K562 (cell line): Measurements from ENCODE around the gene RNF227. TPM values are rescaled to one million over a fixed set of nuclear protein-coding genes. Genes with fewer than 3 reads are reported as not detected.

Experiments
- ATAC-seq: fragments of 200-7000 bp; cut with Tn5 transposase; 3 replicates; pipeline ENCODE4 v1.9.1; 2020; ENCODE audit warnings: moderate library complexity
- Bru-seq: library from RNA; stranded (reverse); fragments of 400-500 nt; gene quantifications from one replicate; lab custom pipeline; 2021; lab: Mats Ljungman, UMichigan
- BruChase-seq, 2 experiments: library from RNA; stranded (reverse); fragments of 400-500 nt; gene quantifications; one replicate each; lab custom pipeline; 2021; lab: Mats Ljungman, UMichigan
- BruUV-seq: library from RNA; stranded (reverse); fragments of 400-500 nt; replicated peaks from 2 replicates; lab custom pipeline; 2021; lab: Mats Ljungman, UMichigan
- CTCF ChIA-PET: fragments of 300-600 bp; formaldehyde crosslinking; extraction: SDS; loops from one replicate; lab custom pipeline; 2021; ENCODE audit warnings: low intra/inter-chr PET ratio; lab: Yijun Ruan, JAX
- POLR2A ChIA-PET: fragments of 300-600, 350-650 bp; sonication (Branson Sonifier 250); formaldehyde crosslinking; extraction: SDS; loops from one replicate; lab custom pipeline; 2021; ENCODE audit warnings: antibody characterized with exemption, inconsistent platforms; lab: Yijun Ruan, JAX
- DNase-seq, 4 experiments: peaks; one replicate each; pipeline versions ENCODE4 v3.0.0 to v3.0.0-alpha.2; 2011 to 2018; ENCODE audit warnings: low spot score in 3 of 4, mixed read lengths in 3 of 4; ENCODE audit errors: extremely low read depth in 1 of 4
- FAIRE-seq: peaks from 2 replicates; lab custom pipeline; 2011; peaks lifted over from hg19 to GRCh38; lab: Jason Lieb, UNC
- H2AFZ ChIP-seq: 2 replicates; pipeline ENCODE4 v1.6.0; 2011; ENCODE audit warnings: low read depth, low read length, control low read depth, inconsistent platforms
- H3K27ac ChIP-seq: fragments of 200-600 bp; 3 replicates; pipeline ENCODE4 v1.8.0; 2011; ENCODE audit warnings: low read depth, mild to moderate bottlenecking, control low read depth, inconsistent platforms, low read length, moderate library complexity, mixed read lengths; ENCODE audit errors: extremely low read depth
- H3K27me3 ChIP-seq, 2 experiments: fragments of 300-600 bp in 1 of 2; 2 replicates in 1 of 2; 3 replicates in 1 of 2; pipeline versions ENCODE4 v1.6.0 to v1.8.0; 2011; ENCODE audit warnings: inconsistent platforms in 2 of 2, low read length in 2 of 2, mild to moderate bottlenecking in 1 of 2, mixed read lengths in 1 of 2, moderate library complexity in 1 of 2; ENCODE audit not compliant: control insufficient read depth in 2 of 2, insufficient read depth in 2 of 2
- H3K36me3 ChIP-seq: fragments of 300-600 bp; 3 replicates; pipeline ENCODE4 v1.8.0; 2011; ENCODE audit warnings: mild to moderate bottlenecking, low read length, inconsistent platforms; ENCODE audit not compliant: control insufficient read depth, insufficient read depth
- H3K4me1 ChIP-seq, 2 experiments: fragments of 200-600 bp in 1 of 2; replicated peaks in 1 of 2; 2 replicates in 1 of 2; 3 replicates in 1 of 2; pipeline versions ENCODE4 v1.5.1 to v1.8.0; 2011; ENCODE audit warnings: inconsistent platforms in 2 of 2, low read length in 2 of 2, mild to moderate bottlenecking in 1 of 2, mixed read lengths in 1 of 2, moderate library complexity in 1 of 2; ENCODE audit not compliant: control insufficient read depth in 2 of 2, insufficient read depth in 2 of 2
- H3K4me2 ChIP-seq: 2 replicates; pipeline ENCODE4 v1.6.1; 2011; ENCODE audit warnings: low read length, control low read depth, inconsistent platforms, mixed read lengths; ENCODE audit not compliant: insufficient read depth
- H3K4me3 ChIP-seq: fragments of 200-600 bp; sonication (generic), shearing (Covaris generic); 2 replicates; pipeline ENCODE4 v1.5.1; 2016; ENCODE audit warnings: control low read depth, inconsistent platforms
- H3K79me2 ChIP-seq: fragments of 200-600 bp; 3 replicates; pipeline ENCODE4 v1.8.0; 2011; ENCODE audit warnings: low read length, inconsistent platforms; ENCODE audit not compliant: control insufficient read depth, insufficient read depth
- H3K9ac ChIP-seq, 2 experiments: 2 replicates each; pipeline versions ENCODE4 v1.6.0 to v1.6.1; 2011; ENCODE audit warnings: low read depth in 2 of 2, low read length in 2 of 2, control low read depth in 1 of 2, inconsistent platforms in 1 of 2, mild to moderate bottlenecking in 1 of 2, mixed read lengths in 1 of 2; ENCODE audit not compliant: insufficient read depth in 1 of 2
- H3K9me1 ChIP-seq: one replicate; pipeline ENCODE4 v1.6.0; 2011; ENCODE audit warnings: inconsistent platforms, mild to moderate bottlenecking, low read length, moderate library complexity; ENCODE audit not compliant: control insufficient read depth, insufficient read depth
- H3K9me3 ChIP-seq: replicated peaks from 2 replicates; pipeline ENCODE4 v1.5.1; 2011; ENCODE audit warnings: low read depth, low read length, inconsistent platforms; ENCODE audit not compliant: control insufficient read depth, insufficient read depth
- H4K20me1 ChIP-seq: replicated peaks from 2 replicates; pipeline ENCODE4 v1.6.1; 2011; ENCODE audit warnings: low read length, inconsistent platforms, mixed read lengths; ENCODE audit not compliant: control insufficient read depth, insufficient read depth
- EP400 ChIP-seq: fragments of 450-650 bp; IDR thresholded peaks from 2 replicates; pipeline ENCODE4 v1.6.1; 2017; ENCODE audit warnings: antibody characterized with exemption, mild to moderate bottlenecking, moderate library complexity
- GABPA ChIP-seq: fragments of 200-800 bp; sonication (Bioruptor generic); conservative IDR thresholded peaks from 2 replicates; pipeline ENCODE4 v1.6.1; 2016; ENCODE audit warnings: low read depth, missing genetic modification characterization, missing compliant biosample characterization
- POLR2A ChIP-seq: fragments of 450-650 bp; conservative IDR thresholded peaks from 2 replicates; pipeline ENCODE4 v1.6.1; 2016
- WGBS: fragments of 100-300 bp; shearing (Covaris generic); methylation state at CpG from one replicate; pipeline ENCODE4 v1.1.6; 2016; ENCODE audit warnings: low coverage, mixed read lengths; ENCODE audit not compliant: insufficient coverage; ENCODE audit errors: missing lambda C conversion rate; 5-methylcytosine and 5-hydroxymethylcytosine counted together
- in situ Hi-C: fragments of 300-500 bp; cut with MboI; formaldehyde crosslinking; loops from 4 replicates; pipeline ENCODE4 v1.15.0; 2018; ENCODE audit warnings: inconsistent platforms, mixed read lengths
- intact Hi-C: fragments of 100-400 bp; cut with micrococcal nuclease; formaldehyde crosslinking; loops from 2 replicates; pipeline ENCODE4 v1.14.2; 2022
- long read RNA-seq, 3 experiments: library from polyadenylated mRNA in 2 of 3; library from RNA in 1 of 3; unstranded in 2 of 3; stranded (forward) in 1 of 3; transcript quantifications; one replicate each; pipeline ENCODE4 v2.0.0, GENCODE V29; 2019 to 2022
- polyA minus RNA-seq, 3 experiments: library from RNA; depleted of rRNA, polyadenylated mRNA; stranded (reverse); fragments of >200 nt; gene quantifications; 2 replicates each; pipeline ENCODE4 v1.2.3, GENCODE V29; 2011
- polyA plus RNA-seq, 8 experiments: library from polyadenylated mRNA; depleted of rRNA in 4 of 8; stranded (reverse) in 5 of 8; unstranded in 3 of 8; fragments of >200 nt; fragmentation: Nextera tagmentation in 2 of 8; fragmentation: Illumina TruSeq in 1 of 8; extraction: Ambion mirVana in 2 of 8; extraction: Trizol in 1 of 8; gene quantifications; 2 replicates each; pipeline versions ENCODE4 v1.2.1 to v1.2.3, GENCODE V29; 2011 to 2014; ENCODE audit warnings: inconsistent platforms in 1 of 8, missing spikeins in 1 of 8
- total RNA-seq, 7 experiments: library from RNA; depleted of rRNA in 6 of 7; stranded (reverse); fragments of >200 nt in 6 of 7; fragmentation: Illumina TruSeq in 2 of 7; extraction: Trizol in 2 of 7; gene quantifications; 2 replicates each; pipeline versions ENCODE4 v1.2.1 to v1.2.3, GENCODE V29; 2011 to 2021; ENCODE audit warnings: low replicate concordance in 1 of 7
- TF ChIP-seq, protein P1 (sequence below): fragments of 450-650 bp; IDR thresholded peaks from 2 replicates; pipeline ENCODE4 v1.6.1; 2018; ENCODE audit warnings: mild to moderate bottlenecking, low read depth; ENCODE audit not compliant: partially characterized antibody
- TF ChIP-seq, protein P2 (sequence below): sonication (generic); formaldehyde crosslinking; IDR thresholded peaks from 2 replicates; pipeline ENCODE4 v1.8.0; 2022; ENCODE audit warnings: missing genetic modification reagents, mild to moderate bottlenecking, moderate library complexity, borderline replicate concordance
- TF ChIP-seq, protein P3 (sequence below), 2 experiments: fragments of 450-650 bp in 1 of 2; IDR thresholded peaks; 2 replicates each; pipeline ENCODE4 v1.6.1; 2011 to 2017; ENCODE audit warnings: low read depth in 2 of 2, antibody characterized with exemption in 1 of 2, borderline replicate concordance in 1 of 2, low read length in 1 of 2, mild to moderate bottlenecking in 1 of 2, mixed read lengths in 1 of 2; ENCODE audit not compliant: control insufficient read depth in 1 of 2
- TF ChIP-seq, protein P4 (sequence below), 2 experiments: fragments of 450-650 bp in 1 of 2; sonication (generic) in 1 of 2; formaldehyde crosslinking; conservative IDR thresholded peaks; 2 replicates each; pipeline versions ENCODE4 v1.4.0 to v1.8.1; 2020 to 2022; ENCODE audit warnings: mild to moderate bottlenecking in 1 of 2, missing genetic modification reagents in 1 of 2

The RNF227 gene
- 2.7 and 3.7 TPM in 2 replicates for total RNA-seq (2011; cell fraction: chromatin; rRNA removed; ENCODE audit: low replicate concordance)
- total RNA-seq (2011; cell fraction: nucleolus; rRNA removed), result 4.3 and 5.0 TPM in 2 replicates
- 3.4 and 7.3 TPM in 2 replicates for total RNA-seq (2011; cell fraction: nucleoplasm; rRNA removed)
- 1.9 and 4.1 TPM in 2 replicates for total RNA-seq (2014; rRNA removed)
- total RNA-seq (2014; rRNA removed; fragmentation: Illumina TruSeq; extraction: Trizol), result 2.2 and 2.3 TPM in 2 replicates
- 2.1 and 2.2 TPM in 2 replicates for total RNA-seq (2015; rRNA removed; fragmentation: Illumina TruSeq; extraction: Trizol)
- total RNA-seq (2021), result 2.1 and 2.3 TPM in 2 replicates
- polyA plus RNA-seq (2011; rRNA removed), result 3.0 and 3.3 TPM in 2 replicates
- polyA plus RNA-seq (2011; cell fraction: cytosol; rRNA removed), result 3.0 and 4.2 TPM in 2 replicates
- polyA plus RNA-seq (2011; cell fraction: nucleus; rRNA removed), result 1.7 and 1.9 TPM in 2 replicates
- polyA plus RNA-seq (2012), result 1.2 and 1.4 TPM in 2 replicates
- polyA plus RNA-seq (2014; fragmentation: Illumina TruSeq; extraction: Trizol), result 2.8 and 3.0 TPM in 2 replicates
- 1 to 10 TPM; 1.1 to 1.5 TPM for polyA plus RNA-seq (2014; fragmentation: Nextera tagmentation; extraction: Ambion mirVana)
- 4.7 and 6.7 TPM in 2 replicates for polyA plus RNA-seq (2014; rRNA removed)
- 0.75 and 1.2 TPM in 2 replicates for polyA minus RNA-seq (2011; rRNA and poly(A)+ RNA removed)
- polyA minus RNA-seq (2011; cell fraction: cytosol; rRNA and poly(A)+ RNA removed), result 0.86 and 2.0 TPM in 2 replicates
- 0.81 and 1.4 TPM in 2 replicates for polyA minus RNA-seq (2011; cell fraction: nucleus; rRNA and poly(A)+ RNA removed)
- percentile 55 among the genes with signal in this experiment for Bru-seq, nascent RNA
- percentile 59 among the genes with signal in this experiment for BruChase-seq, experiment 1, labeled RNA remaining after a 2-hour chase
- percentile 66 among the genes with signal in this experiment for BruChase-seq, experiment 2, labeled RNA remaining after a 6-hour chase
- long read RNA-seq, experiment 1, transcript RNF227-201 (2 exons, 2,852 nt), result major isoform, 5 of 9 reads
- long read RNA-seq, experiment 1, partial matches to known transcripts, result 0 of 9 reads
- long read RNA-seq, experiment 1, other reads (novel, unspliced or antisense), result 0 of 9 reads
- long read RNA-seq, experiment 2, partial matches to known transcripts, result 0 of 1 reads
- long read RNA-seq, experiment 2, other reads (novel, unspliced or antisense), result 0 of 1 reads
- long read RNA-seq, experiment 3, partial matches to known transcripts, result 0 of 1 reads
- long read RNA-seq, experiment 3, other reads (novel, unspliced or antisense), result 0 of 1 reads

DNA sequence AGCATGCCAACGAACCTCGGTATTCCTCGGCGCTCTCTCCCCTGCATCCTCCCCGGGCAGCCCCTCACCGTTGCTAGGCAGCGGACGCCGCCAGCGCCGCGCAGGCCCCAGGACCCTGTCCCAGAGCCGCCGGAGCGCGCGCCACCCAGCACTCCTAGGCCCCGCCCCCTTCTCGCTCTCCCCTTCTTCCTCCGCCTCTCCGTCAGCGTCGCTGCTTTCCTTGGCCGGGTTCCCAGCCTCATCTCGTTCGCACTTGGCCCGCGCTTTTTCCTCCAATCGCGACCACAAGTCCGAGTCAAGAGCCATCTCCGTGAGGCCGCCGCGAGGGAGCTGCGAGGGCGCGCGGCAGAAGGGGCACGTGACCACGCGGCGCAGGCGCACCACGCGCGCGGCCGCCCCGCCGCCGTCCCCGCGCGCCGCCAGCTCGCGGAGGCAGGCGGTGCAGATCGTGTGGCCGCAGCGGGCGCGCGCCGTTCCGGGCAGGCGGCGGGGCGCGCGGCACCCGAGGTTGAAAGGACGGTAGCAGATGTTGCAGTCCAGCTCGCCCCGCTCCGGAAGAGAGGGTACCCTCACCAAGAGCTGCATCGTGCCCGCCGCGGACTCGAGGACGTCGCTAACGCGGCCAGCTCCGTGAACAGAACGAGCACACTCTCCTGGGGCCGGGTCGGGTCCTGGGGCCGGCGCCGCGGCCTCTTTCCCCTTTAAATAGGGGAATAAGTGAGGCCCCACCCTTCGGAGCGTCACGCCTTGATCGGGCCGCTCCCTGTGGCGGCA is at the start of gene RNF227:
Gene RNF227, minus strand, starts transcription at position 679 of the 774 bp plus-strand sequence. Its CDS starts 94 bp downstream, at position 585.
- Histone ChIP-seq H2AFZ (peak within 1 kb of the TSS; percentile 89), H3K4me3 (peak within 1 kb of the TSS; percentile 46), H3K4me2 (peak within 1 kb of the TSS; percentile 87), H3K36me3 (peaks cover 10% of the 10 kb centered on the region; the same call in 1 of the 3 replicates), H3K9ac (peak within 1 kb of the TSS; percentile 66 to 92), H3K27me3 (no peaks in the 10 kb centered on the region), H3K4me1 (peaks cover 18 to 24% of the 10 kb centered on the region in 2 experiments; a peak in 4 of 5 replicates), H3K9me1 (no peaks in the 10 kb centered on the region), H4K20me1 (no peaks in the 10 kb centered on the region), H3K27ac (peak within 1 kb of the TSS; percentile 88), H3K9me3 (no peaks in the 10 kb centered on the region), H3K79me2 (peaks cover 8% of the 10 kb centered on the region; the same call in 1 of the 3 replicates)
- in situ Hi-C loops, result loop anchor here (5.0 kb wide), 1 partner anchor 72 kb away; no protein-coding TSS in a partner anchor
- CTCF ChIA-PET, result interaction anchor here (0.7 kb wide), 2 partner anchors 73 to 84 kb away, joined by 3 to 5 read pairs; no protein-coding TSS in a partner anchor
- POLR2A ChIA-PET, result interaction anchor here (0.6 to 1.7 kb wide), 5 partner anchors 10 to 19 kb away, joined by 3 to 8 read pairs (median 4); partner anchors contain the start of genes CNTROB and TRAPPC1
- FAIRE-seq, result peak; percentile 23
- no TSS peak for BruUV-seq
- WGBS, result under 1% methylated on average over 64 of the region's 100 CpGs
- intact Hi-C loops, result no loop called here
- DNase-seq, result peak; percentile 72 to 92 (median 74)
- peak; percentile 87 for ATAC-seq
- TF ChIP-seq, protein P1, sequence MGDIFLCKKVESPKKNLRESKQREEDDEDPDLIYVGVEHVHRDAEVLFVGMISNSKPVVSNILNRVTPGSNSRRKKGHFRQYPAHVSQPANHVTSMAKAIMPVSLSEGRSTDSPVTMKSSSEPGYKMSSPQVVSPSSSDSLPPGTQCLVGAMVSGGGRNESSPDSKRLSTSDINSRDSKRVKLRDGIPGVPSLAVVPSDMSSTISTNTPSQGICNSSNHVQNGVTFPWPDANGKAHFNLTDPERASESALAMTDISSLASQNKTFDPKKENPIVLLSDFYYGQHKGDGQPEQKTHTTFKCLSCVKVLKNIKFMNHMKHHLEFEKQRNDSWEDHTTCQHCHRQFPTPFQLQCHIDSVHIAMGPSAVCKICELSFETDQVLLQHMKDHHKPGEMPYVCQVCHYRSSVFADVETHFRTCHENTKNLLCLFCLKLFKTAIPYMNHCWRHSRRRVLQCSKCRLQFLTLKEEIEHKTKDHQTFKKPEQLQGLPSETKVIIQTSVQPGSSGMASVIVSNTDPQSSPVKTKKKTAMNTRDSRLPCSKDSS, result no peak
- TF ChIP-seq, protein P2, sequence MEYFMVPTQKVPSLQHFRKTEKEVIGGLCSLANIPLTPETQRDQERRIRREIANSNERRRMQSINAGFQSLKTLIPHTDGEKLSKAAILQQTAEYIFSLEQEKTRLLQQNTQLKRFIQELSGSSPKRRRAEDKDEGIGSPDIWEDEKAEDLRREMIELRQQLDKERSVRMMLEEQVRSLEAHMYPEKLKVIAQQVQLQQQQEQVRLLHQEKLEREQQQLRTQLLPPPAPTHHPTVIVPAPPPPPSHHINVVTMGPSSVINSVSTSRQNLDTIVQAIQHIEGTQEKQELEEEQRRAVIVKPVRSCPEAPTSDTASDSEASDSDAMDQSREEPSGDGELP (CRISPR knock-in tag), result peak; percentile 79
- TF ChIP-seq GABPA (tag), result peak; percentile 43; the same call in 1 of the 2 replicates
- TF ChIP-seq, protein P3, sequence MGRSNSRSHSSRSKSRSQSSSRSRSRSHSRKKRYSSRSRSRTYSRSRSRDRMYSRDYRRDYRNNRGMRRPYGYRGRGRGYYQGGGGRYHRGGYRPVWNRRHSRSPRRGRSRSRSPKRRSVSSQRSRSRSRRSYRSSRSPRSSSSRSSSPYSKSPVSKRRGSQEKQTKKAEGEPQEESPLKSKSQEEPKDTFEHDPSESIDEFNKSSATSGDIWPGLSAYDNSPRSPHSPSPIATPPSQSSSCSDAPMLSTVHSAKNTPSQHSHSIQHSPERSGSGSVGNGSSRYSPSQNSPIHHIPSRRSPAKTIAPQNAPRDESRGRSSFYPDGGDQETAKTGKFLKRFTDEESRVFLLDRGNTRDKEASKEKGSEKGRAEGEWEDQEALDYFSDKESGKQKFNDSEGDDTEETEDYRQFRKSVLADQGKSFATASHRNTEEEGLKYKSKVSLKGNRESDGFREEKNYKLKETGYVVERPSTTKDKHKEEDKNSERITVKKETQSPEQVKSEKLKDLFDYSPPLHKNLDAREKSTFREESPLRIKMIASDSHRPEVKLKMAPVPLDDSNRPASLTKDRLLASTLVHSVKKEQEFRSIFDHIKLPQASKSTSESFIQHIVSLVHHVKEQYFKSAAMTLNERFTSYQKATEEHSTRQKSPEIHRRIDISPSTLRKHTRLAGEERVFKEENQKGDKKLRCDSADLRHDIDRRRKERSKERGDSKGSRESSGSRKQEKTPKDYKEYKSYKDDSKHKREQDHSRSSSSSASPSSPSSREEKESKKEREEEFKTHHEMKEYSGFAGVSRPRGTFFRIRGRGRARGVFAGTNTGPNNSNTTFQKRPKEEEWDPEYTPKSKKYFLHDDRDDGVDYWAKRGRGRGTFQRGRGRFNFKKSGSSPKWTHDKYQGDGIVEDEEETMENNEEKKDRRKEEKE (IDR thresholded peaks at IDR 0.05; ENCODE audit: borderline replicate concordance in 1 of 2, control insufficient read depth in 1 of 2, low read depth in 2 of 2, low read length in 1 of 2), result no peak
- TF ChIP-seq EP400, result peak; percentile 45; the same call in 1 of the 2 replicates
- TF ChIP-seq, protein P4, sequence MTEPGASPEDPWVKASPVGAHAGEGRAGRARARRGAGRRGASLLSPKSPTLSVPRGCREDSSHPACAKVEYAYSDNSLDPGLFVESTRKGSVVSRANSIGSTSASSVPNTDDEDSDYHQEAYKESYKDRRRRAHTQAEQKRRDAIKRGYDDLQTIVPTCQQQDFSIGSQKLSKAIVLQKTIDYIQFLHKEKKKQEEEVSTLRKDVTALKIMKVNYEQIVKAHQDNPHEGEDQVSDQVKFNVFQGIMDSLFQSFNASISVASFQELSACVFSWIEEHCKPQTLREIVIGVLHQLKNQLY (CRISPR knock-in tag; conservative IDR thresholded peaks at IDR 0.05), result 0 out of 4 replicates have a peak, but pooled peaks of 1 of the 2 experiments have one; percentile 32
- peak; percentile 70 for TF ChIP-seq POLR2A
